HepG2 (cell line): ENCODE data around the gene LITAF. TPM values are rescaled to one million over a fixed set of nuclear protein-coding genes. Genes with fewer than 3 reads are reported as not detected.

Experiments
- EED ChIP-seq: sonication (generic); formaldehyde crosslinking; IDR thresholded peaks from 2 replicates; pipeline ENCODE4 v1.5.0; 2020; ENCODE audit warnings: mild to moderate bottlenecking, missing genetic modification reagents
- FOXO1 ChIP-seq: sonication (generic); formaldehyde crosslinking; IDR thresholded peaks from 2 replicates; pipeline ENCODE4 v1.4.0; 2020; ENCODE audit warnings: missing genetic modification reagents
- HDAC1 ChIP-seq: sonication (generic); formaldehyde crosslinking; IDR thresholded peaks from 2 replicates; pipeline ENCODE4 v1.5.1; 2020; ENCODE audit warnings: mild to moderate bottlenecking, missing genetic modification reagents
- HNF1A ChIP-seq, 2 experiments: sonication (generic) in 1 of 2; formaldehyde crosslinking in 1 of 2; IDR thresholded peaks; 2 replicates each; pipeline versions ENCODE4 v1.4.0 to v1.6.1; 2016 to 2020; ENCODE audit warnings: borderline replicate concordance in 1 of 2, low read depth in 1 of 2, mild to moderate bottlenecking in 1 of 2, missing genetic modification reagents in 1 of 2
- HNRNPH1 ChIP-seq: fragments of 200-400 bp; formaldehyde crosslinking; optimal IDR thresholded peaks from 2 replicates; pipeline ENCODE3; 2017; ENCODE audit warnings: mild to moderate bottlenecking, low read depth, low read length
- MEIS1 ChIP-seq: sonication (generic); formaldehyde crosslinking; IDR thresholded peaks from 2 replicates; pipeline ENCODE4 v1.9.0; 2021; ENCODE audit warnings: mild to moderate bottlenecking, missing genetic modification reagents, moderate library complexity, borderline replicate concordance
- ZC3H4 ChIP-seq: sonication (generic); formaldehyde crosslinking; IDR thresholded peaks from 2 replicates; pipeline ENCODE4 v1.4.0; 2020; ENCODE audit warnings: missing genetic modification reagents, borderline replicate concordance
- ZNF335 ChIP-seq: sonication (generic); formaldehyde crosslinking; IDR thresholded peaks from 2 replicates; pipeline ENCODE4 v1.4.0; 2020; ENCODE audit warnings: missing genetic modification reagents
- ZNF570 ChIP-seq: sonication (generic); formaldehyde crosslinking; IDR thresholded peaks from 2 replicates; pipeline ENCODE4 v1.4.0; 2020; ENCODE audit warnings: mild to moderate bottlenecking, missing genetic modification reagents, borderline replicate concordance
- ZNF670 ChIP-seq: sonication (generic); formaldehyde crosslinking; IDR thresholded peaks from 2 replicates; pipeline ENCODE4 v1.8.0; 2022; ENCODE audit warnings: mild to moderate bottlenecking, missing genetic modification reagents, borderline replicate concordance
- ZNF777 ChIP-seq: sonication (generic); formaldehyde crosslinking; IDR thresholded peaks from 2 replicates; pipeline ENCODE4 v1.4.0; 2020; ENCODE audit warnings: missing genetic modification reagents
- polyA plus RNA-seq, 8 experiments: library from polyadenylated mRNA; depleted of rRNA in 3 of 8; stranded (reverse) in 7 of 8; unstranded in 1 of 8; fragments of >200 nt; fragmentation: Illumina TruSeq in 4 of 8; extraction: Trizol in 4 of 8; gene quantifications; 2 replicates each; pipeline versions ENCODE4 v1.2.1 to v1.2.3, GENCODE V29; 2011 to 2016; ENCODE audit warnings: low read depth in 4 of 8, missing spikeins in 1 of 8, mixed read lengths in 1 of 8; ENCODE audit not compliant: insufficient read depth in 1 of 8
- total RNA-seq, 5 experiments: library from RNA; depleted of rRNA; stranded (reverse); fragments of >200 nt; fragmentation: Illumina TruSeq; extraction: Trizol; gene quantifications; 2 replicates each; pipeline ENCODE4 v1.2.3, GENCODE V29; 2016; ENCODE audit warnings: low read depth in 1 of 5
- TF ChIP-seq, protein P1 (sequence below): IDR thresholded peaks from 2 replicates; pipeline ENCODE4 v1.6.1; 2016; ENCODE audit warnings: low read depth, missing genetic modification reagents, missing compliant biosample characterization
- TF ChIP-seq, protein P2 (sequence below): sonication (generic); formaldehyde crosslinking; IDR thresholded peaks from 2 replicates; pipeline ENCODE4 v1.5.0; 2020; ENCODE audit warnings: missing genetic modification reagents
- TF ChIP-seq, protein P3 (sequence below): sonication (generic); formaldehyde crosslinking; IDR thresholded peaks from 2 replicates; pipeline ENCODE4 v1.5.0; 2020; ENCODE audit warnings: mild to moderate bottlenecking, missing genetic modification reagents, borderline replicate concordance

Gene LITAF
- total and polyA plus RNA-seq, 2 of the 13 experiments (the other 11 are each of a cell fraction or from before 2014, with no cell fraction given): 80.1 to 141 TPM

DNA sequence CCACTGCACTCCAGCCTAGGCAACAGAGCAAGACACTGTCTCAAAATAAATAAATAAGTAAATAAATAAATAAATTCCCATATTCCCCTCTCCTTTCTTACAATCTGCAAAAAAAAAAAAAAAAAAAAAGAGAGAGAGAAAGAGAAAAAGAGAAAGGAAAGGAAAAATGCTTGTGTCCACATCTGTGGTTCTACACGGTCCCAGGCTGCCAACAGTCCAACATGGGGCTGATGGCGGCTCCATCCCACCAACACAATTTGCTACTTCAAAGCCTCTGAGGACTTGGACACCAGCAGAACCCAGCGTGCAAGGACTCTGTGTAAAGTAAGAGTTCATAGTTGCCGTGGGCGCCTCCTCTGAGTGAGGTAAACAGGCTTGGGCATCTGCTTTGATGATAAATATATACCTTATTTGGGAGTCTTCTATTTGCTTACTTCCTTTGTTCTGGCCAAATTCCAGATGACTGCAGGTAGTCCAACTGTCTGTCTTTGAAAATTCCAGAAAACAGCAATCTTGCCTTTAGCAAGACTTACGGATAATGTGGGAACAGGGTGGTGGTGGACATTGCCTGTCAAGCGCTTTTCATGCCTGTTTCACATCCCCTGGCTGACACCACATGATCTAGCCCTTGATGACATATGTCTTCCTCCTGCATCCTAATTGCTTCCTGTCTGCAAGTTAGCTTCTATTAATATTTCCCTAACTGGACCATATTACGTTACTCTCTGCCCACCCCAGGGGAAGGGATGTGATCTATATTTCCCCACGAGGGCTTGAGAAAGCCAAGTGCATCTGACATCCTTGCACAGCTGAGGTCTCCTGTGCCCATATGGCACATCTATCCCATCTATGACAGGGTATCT is 10.1 kb downstream of the LITAF start (continued):
- TF ChIP-seq, protein P1, sequence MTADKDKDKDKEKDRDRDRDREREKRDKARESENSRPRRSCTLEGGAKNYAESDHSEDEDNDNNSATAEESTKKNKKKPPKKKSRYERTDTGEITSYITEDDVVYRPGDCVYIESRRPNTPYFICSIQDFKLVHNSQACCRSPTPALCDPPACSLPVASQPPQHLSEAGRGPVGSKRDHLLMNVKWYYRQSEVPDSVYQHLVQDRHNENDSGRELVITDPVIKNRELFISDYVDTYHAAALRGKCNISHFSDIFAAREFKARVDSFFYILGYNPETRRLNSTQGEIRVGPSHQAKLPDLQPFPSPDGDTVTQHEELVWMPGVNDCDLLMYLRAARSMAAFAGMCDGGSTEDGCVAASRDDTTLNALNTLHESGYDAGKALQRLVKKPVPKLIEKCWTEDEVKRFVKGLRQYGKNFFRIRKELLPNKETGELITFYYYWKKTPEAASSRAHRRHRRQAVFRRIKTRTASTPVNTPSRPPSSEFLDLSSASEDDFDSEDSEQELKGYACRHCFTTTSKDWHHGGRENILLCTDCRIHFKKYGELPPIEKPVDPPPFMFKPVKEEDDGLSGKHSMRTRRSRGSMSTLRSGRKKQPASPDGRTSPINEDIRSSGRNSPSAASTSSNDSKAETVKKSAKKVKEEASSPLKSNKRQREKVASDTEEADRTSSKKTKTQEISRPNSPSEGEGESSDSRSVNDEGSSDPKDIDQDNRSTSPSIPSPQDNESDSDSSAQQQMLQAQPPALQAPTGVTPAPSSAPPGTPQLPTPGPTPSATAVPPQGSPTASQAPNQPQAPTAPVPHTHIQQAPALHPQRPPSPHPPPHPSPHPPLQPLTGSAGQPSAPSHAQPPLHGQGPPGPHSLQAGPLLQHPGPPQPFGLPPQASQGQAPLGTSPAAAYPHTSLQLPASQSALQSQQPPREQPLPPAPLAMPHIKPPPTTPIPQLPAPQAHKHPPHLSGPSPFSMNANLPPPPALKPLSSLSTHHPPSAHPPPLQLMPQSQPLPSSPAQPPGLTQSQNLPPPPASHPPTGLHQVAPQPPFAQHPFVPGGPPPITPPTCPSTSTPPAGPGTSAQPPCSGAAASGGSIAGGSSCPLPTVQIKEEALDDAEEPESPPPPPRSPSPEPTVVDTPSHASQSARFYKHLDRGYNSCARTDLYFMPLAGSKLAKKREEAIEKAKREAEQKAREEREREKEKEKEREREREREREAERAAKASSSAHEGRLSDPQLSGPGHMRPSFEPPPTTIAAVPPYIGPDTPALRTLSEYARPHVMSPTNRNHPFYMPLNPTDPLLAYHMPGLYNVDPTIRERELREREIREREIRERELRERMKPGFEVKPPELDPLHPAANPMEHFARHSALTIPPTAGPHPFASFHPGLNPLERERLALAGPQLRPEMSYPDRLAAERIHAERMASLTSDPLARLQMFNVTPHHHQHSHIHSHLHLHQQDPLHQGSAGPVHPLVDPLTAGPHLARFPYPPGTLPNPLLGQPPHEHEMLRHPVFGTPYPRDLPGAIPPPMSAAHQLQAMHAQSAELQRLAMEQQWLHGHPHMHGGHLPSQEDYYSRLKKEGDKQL (CRISPR knock-in tag): peak; percentile 67; the same call in 1 of the 2 replicates
- TF ChIP-seq HDAC1 (peak; percentile 66; the same call in 1 of the 2 replicates), ZNF777 (CRISPR knock-in tag) (peak; percentile 51; the same call in 1 of the 2 replicates), MEIS1 (CRISPR knock-in tag) (peak; percentile 65; the same call in 1 of the 2 replicates), ZC3H4 (no peak; the same call in 1 of the 2 replicates), HNF1A (IDR thresholded peaks at IDR 0.05; ENCODE audit: low read depth) (0 out of 2 replicates have a peak, but pooled peaks have one; percentile 25), HNF1A (CRISPR knock-in tag; IDR thresholded peaks at IDR 0.05; ENCODE audit: borderline replicate concordance) (0 out of 2 replicates have a peak, but pooled peaks have one; percentile 71), HNRNPH1 (peak; percentile 56), ZNF570 (CRISPR knock-in tag) (no peak), ZNF335 (CRISPR knock-in tag) (peak; percentile 30; the same call in 1 of the 2 replicates), ZNF670 (no peak), EED (CRISPR knock-in tag) (no peak), FOXO1 (CRISPR knock-in tag) (peak; percentile 95)
- TF ChIP-seq, protein P2, sequence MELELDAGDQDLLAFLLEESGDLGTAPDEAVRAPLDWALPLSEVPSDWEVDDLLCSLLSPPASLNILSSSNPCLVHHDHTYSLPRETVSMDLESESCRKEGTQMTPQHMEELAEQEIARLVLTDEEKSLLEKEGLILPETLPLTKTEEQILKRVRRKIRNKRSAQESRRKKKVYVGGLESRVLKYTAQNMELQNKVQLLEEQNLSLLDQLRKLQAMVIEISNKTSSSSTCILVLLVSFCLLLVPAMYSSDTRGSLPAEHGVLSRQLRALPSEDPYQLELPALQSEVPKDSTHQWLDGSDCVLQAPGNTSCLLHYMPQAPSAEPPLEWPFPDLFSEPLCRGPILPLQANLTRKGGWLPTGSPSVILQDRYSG (CRISPR knock-in tag): no peak
- TF ChIP-seq, protein P3, sequence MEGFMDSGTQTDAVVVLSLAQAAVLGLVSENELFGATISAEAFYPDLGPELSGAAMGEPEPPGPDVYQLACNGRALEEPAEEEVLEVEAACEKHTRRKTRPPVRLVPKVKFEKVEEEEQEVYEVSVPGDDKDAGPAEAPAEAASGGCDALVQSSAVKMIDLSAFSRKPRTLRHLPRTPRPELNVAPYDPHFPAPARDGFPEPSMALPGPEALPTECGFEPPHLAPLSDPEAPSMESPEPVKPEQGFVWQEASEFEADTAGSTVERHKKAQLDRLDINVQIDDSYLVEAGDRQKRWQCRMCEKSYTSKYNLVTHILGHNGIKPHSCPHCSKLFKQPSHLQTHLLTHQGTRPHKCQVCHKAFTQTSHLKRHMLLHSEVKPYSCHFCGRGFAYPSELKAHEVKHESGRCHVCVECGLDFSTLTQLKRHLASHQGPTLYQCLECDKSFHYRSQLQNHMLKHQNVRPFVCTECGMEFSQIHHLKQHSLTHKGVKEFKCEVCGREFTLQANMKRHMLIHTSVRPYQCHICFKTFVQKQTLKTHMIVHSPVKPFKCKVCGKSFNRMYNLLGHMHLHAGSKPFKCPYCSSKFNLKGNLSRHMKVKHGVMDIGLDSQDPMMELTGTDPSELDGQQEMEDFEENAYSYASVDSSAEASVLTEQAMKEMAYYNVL: no peak
